HG03457 (cell line): ENCODE measurements around the gene CRYBA1.

Experiments
- ATAC-seq: cut with Tn5 transposase; IDR thresholded peaks from one replicate; pipeline ENCODE4 v1.9.1; 2021; ENCODE audit warnings: moderate number of reproducible peaks; ENCODE audit not compliant: unreplicated experiment

The CRYBA1 gene

DNA sequence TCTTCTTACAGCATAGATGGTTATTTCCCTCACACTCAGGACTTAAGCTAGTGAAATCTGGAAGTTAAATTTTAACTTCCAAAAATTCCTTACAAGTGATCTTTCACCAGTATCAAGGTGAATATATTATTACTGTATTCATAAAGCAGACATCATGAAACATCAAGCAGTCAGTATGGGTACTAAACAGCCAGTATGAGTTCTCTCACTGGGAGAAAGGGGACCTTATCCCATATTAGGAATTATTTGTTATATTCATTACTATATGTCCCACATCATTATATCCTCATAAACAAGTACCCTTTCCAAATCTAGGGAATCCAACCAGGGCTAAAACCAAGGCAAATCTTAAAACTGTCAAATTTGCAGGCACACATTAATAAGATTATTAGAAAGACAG is 32.0 kb downstream of the CRYBA1 start:
- no peak for ATAC-seq

DNA sequence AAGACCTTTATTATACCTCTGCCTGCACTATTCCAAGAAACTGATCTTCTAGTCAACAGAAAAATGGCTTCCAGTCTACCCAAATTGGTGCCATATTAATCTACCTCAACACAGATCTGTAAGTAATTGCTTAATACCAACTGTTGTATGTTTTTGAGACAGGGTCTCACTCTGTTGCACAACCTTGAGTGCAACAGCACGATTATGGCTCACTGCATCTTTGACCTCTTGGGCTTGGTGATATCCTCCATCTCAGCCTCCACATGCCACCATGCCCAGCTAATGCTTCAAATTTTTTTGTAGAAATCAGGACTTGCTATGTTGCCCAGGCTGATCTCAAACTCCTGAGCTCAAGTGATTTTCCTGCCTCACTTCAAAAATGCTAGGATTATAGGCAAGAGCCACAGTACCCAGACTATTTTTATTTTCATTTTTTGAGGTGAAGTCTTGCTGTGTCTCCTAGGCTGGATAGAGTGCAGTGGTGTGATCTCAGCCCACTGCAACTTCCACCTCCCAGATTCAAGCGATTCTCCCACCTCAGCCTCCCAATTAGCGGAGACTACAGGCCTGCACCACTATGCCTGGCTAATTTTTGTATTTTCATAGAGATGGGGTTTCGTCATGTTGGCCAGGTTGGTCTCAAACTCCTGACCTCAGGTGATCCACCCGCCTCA is 32.9 kb downstream of the CRYBA1 start:
- no peak for ATAC-seq

DNA sequence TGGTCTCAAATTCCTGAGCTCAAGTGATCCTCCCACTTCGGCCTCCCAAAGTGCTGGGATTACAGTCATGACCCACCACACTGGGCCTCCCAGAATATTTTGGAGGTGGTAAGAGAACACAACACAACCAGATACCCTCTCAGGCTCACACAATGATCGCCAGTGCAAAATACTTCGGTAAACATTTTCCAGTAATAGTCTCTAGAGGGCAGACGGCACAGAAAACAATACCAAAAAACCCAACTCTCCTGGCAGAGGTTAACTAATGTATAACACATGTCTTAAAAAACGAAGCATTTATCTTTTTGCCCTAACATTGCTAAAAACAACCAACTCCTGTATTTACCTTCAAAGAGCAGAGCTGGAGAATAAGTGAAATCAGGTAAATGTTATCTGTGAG is 36.8 kb downstream of the CRYBA1 start:
- no peak for ATAC-seq

DNA sequence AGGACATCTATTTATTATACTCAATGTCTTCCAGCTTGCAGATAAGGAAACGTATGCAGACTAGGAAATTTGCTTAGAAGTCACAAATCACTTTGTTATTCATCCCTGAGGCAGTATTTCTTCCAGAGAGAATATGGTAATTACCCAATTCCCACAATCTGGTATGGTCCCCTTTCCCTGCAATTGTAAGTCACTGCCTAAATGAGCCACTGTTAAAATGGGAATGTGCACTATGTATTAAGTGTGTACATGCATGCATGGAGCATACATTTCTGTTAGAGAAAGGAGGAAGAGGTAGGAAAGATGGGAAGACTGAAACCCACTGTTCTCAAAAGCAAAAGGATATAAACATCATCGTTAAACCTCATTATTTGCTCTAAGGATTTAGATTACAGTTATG is 37.3 kb downstream of the CRYBA1 start:
- no peak for ATAC-seq

DNA sequence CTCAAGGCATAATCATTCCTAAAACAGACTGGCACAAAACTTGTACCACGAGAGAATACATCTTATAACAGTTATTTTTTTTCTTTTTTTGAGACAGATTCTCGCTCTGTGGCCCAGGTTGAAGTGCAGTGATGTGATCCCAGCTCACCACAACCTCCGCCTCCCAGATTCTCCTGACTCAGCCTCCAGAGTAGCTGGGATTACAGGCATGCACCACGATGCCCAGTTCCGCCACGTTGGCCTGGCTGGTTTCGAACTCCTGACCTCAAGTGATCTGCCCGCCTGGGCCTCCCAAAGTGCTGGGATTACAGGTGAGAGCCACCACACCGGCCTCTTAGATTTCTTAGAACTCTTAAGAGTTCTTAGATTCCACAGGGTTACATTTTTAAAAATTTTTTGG is 43.2 kb downstream of the CRYBA1 start:
- ATAC-seq: no peak

DNA sequence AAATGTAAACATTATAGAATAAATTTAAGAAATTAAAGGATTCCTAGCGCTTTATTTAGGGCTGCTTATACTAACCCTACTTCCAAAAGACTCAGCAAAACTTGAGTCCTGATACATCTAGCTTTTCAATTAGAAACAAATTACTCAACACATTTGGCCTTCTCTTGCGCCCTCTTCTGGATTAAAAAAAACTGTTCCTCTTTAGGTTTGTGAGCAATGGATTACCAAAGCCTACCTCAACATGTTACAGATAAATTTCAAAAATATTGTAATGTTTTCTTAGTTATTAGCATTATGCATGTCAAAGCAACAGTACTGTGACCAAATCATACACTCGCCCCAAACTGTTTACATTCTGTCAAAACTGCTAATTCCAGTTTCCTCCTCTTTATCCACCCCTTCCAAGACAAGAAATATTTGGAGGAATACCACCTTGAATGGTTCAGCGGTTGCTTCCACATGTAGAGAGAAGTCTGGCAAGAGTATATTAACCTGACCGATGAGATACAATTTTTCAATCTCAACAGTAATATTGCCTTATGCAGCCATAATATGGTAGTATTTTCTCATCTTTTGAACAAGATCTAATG is 44.6 kb downstream of the CRYBA1 start:
- ATAC-seq: no peak

DNA sequence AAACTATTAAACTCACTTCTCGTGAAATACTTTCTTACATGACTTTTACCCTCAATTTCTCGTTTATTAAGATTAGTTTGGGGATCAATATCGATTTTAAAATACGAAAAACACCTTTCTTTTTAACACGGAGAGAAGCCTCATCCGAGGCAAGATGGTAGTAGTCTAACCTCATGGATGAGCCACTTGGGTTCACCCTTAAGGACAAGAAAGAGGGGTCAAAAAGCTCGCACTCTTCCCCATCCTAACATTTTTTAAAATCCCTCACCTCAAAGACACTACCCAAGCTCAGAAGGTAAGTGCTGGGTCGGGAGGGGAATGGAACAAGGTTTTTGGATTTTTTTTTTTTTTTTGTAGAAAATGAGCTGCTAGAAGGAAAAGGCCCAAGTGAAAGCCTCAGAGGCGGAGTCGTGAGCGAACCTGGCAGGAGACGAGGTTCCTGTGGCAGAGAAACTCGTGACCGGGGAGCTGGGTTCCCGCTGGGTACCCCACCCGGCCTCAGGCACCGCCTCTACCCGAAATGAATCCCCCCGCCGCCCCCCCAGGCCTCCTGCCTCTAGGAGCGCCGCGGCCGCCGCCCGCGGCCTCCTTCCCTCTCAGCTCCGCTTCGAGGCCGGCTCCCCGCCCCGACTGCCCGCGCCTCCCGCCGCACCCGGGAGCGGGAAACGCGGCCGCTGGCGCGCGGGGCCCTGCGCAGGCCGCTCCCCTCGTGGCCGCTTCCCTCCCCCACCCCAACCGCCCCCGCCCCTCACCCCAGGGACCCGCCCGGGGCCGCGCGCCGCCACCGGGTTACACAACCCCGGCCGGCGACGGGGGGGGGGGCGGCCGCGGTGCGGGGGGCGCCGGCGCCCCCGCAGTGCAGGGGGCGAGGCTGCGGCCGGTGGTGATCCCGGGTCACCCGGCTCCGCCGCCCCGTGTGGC is 45.7 kb downstream of the CRYBA1 start:
- ATAC-seq: no peak

DNA sequence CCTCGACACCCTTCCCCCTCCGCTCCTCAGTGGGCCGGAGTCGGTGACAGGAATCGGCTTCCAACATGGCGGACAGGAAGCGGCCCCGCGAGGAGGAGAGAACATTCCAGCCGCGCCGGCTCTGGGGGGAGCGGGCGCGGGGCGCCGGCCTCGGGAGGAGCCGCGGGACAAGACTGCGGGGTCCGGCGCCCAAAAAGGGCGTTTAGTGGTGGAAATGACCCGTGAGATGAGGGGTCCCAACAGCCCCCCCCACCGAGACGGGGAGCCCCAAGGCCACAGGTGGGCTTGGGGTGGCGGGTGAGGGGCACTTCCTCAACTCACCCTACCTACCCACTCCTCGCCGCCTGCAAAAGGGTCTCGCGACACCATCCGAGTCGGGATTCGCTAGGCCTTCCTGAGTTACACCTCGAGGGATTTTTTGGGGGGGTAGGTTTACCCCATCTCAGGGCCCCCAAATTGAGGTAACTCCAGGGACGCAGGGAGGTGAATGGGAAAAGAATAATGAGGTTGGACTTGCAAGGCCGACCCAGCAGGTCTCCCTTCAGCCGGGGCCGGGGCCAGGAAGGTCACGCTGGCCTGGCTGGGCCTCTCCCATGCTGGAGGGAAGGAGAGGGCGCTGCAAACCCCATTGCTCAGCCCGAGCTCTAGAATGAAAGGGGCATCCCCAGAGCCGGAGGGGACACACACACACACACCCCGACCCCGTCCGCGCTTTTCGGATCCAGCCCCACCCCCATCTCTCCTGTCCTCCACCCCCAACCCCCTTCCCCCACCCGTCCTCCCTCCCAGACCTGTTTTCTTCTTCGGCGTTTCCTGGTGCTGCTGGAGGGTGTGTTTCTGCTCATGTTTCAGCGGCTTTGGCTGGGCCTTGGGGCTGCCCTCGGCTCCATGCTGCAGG is 46.6 kb downstream of the CRYBA1 start:
- ATAC-seq: no peak

DNA sequence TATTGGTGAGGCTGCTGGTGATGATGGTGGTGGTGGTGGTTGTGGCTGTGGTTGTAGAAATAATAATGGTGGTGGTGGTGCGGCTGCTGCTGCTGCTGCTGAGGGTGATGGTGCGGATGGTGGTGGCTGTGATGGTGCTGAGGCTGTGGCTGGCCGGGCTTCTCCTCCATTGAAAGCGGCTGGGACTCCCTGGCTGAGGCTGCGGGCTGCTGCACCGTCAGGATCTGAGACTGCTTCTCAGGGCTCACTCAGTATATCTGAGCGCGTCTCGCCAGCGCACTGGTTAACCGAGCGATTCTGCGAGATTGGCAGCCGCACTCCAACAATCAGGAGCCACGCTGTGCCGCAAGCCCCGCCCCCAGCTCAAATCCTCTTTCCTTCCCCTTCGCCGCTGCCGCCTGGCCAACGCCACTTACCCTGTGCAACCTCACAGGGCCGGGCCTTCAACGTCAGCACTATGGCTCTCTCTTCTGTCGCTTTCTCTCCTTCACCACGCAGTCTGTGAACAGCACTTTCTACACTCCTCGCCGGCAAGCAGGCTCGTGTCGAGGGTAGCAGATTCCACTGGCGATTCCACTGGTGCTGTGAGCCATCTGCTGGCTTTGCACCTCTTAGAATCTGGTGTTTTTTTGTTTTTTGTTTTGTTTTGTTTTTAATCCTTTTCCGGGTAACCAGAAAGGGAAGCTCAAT is 47.4 kb downstream of the CRYBA1 start, which contains the start of gene NUFIP2:
Gene NUFIP2 (minus strand): TSS at position 259 of the 690 bp plus-strand sequence. CDS start 89 bp downstream, at position 170.
- peak; percentile 59 for ATAC-seq

DNA sequence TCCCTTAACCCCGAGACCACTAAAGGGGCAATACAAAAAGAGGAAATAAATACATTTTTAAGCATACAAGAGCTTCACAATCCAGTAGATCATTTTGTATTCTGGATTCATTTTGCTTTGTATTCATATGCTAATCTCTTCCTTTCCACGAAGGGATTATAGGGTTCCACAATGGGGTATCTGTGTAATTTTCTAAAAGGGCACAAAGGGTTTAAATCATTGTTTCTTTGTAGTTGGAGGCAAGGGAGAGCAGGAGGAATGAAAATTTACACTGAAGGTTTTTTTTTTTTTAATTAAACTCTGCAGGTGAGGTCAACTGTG is 47.9 kb downstream of the CRYBA1 start:
- ATAC-seq: no peak

DNA sequence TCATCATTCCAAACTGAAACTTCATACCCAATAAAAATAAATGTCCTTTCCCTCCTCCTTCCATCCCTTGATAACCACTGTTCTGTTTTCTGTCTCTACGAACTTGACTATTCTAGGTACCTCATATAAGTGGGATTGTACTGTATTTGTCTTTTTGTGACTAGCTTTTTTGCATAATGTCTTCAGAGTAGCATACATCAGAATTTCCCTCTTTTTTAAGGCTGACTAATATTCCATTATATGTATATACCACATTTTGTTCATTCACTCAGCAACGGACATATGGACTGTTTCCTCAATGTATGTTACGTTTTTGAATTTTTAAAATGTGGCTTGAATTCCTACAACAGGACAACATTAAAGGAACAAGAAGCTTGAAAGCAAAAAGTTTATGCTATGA is 48.8 kb downstream of the CRYBA1 start:
- ATAC-seq: no peak

DNA sequence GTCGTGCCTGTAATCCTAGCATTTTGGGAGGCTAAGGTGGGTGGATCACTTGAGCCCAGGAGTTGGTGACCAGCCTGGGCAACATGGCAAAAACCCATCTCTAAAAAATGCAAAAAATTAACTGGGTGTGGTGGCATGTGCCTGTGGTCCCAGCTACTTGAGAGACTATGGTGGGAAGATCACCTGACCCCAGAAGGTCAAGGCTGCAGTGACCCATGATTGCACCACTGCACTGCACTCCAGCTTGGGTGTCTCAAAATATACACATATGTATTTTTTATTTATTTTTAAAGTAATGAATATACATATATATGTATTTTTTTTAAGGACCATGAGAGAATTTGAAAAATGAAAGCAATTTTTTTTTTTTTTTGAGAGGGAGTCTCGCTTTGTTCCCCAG is 52.4 kb downstream of the CRYBA1 start:
- ATAC-seq: no peak

DNA sequence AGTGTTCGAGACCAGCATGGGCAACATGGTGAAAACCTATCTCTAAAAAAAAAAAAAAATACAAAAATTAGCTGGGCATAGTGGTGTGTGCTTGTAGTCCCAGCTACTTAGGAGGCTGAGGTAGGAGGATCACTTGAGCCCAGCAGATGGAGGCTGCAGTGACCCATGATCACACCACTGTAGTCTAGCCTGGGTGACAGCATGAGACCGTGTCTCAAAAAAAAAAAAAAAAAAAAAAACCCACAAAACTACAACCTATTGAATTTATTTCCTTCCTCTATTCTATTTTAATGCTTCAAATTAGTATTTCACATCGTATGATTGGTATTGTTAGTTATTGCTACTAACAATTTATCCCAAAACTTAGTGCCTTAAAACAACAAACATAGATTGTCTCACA is 56.7 kb downstream of the CRYBA1 start:
- ATAC-seq: no peak
